Mucosa of rectum (tissue), 2 donors: ENCODE data around the gene PODXL2.
A peak's percentile ranks its signal among the peaks of the same experiment; 100 is the strongest.

Experiments used
- H3K27ac ChIP-seq, 2 donors: one replicate each; pipeline ENCODE4 v1.7.0; 2013; ENCODE audit warnings: inconsistent platforms in 2 of 2, low read depth in 2 of 2, low read length in 2 of 2
- H3K27me3 ChIP-seq, 2 donors: one replicate each; pipeline ENCODE4 v1.7.0; 2013; ENCODE audit warnings: low read length in 2 of 2; ENCODE audit not compliant: control insufficient read depth in 2 of 2, insufficient read depth in 2 of 2
- H3K36me3 ChIP-seq, 2 donors: one replicate each; pipeline ENCODE4 v1.7.0; 2013; ENCODE audit warnings: low read length in 2 of 2; ENCODE audit not compliant: control insufficient read depth in 2 of 2, insufficient read depth in 2 of 2
- H3K4me1 ChIP-seq, 2 donors: one replicate each; pipeline ENCODE4 v1.7.0; 2013; ENCODE audit warnings: low read length in 2 of 2, mild to moderate bottlenecking in 1 of 2; ENCODE audit not compliant: control insufficient read depth in 2 of 2, insufficient read depth in 2 of 2
- H3K4me3 ChIP-seq, 2 donors: one replicate each; pipeline ENCODE4 v1.7.0; 2013; ENCODE audit warnings: low read length in 2 of 2
- H3K9ac ChIP-seq, 2 donors: one replicate each; pipeline ENCODE4 v1.7.0; 2013; ENCODE audit warnings: low read length in 2 of 2, low read depth in 1 of 2, mild to moderate bottlenecking in 1 of 2
- H3K9me3 ChIP-seq, 2 donors: one replicate each; pipeline ENCODE4 v1.7.0; 2013; ENCODE audit warnings: low read length in 2 of 2; ENCODE audit not compliant: control insufficient read depth in 2 of 2
- donor health status: healthy.
- donor health status: Normal muscosa, but diverticular disease.

Gene PODXL2

DNA sequence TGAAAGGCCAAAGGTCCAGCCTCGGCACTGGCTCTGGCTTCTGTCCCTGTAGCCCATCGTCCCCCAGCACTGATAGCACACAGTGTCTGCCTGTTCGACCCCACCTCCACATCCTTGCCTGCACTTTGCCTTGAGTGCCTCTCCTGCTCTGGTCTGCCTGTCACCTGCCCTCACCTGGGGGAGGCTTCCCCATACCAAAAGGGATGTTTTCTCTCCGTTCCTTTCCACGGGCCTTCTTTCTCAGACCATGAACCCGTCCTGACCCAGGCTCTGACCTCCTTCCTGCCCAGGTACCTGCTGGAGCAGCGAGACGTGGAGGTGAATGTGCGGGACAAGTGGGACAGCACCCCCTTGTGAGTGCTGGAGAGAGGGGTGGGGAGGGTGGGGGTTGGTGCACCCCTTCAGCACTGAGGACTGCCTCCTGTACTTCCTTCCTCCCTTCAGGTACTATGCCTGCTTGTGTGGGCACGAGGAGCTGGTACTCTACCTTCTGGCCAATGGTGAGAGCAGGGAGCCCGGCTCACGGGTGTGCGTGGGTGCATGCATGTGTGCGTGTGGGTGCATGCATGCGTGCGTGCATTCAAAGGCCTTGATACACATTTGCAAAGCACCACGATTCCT is 45.2 kb downstream of the PODXL2 start:
- H3K27me3 ChIP-seq = no peaks in the 10 kb centered on the region
- H3K36me3 ChIP-seq = peaks cover 4 to 12% of the 10 kb centered on the region in 2 donors
- peaks cover 17% of the 10 kb centered on the region in 2 donors for H3K4me1 ChIP-seq
- peak overlapping the region in 1 of 2 donors; percentile 75 for H3K4me3 ChIP-seq
- H3K27ac ChIP-seq = no peak overlapping the region
- H3K9me3 ChIP-seq = no peaks in the 10 kb centered on the region
- peak overlapping the region; percentile 14 to 85 for H3K9ac ChIP-seq

DNA sequence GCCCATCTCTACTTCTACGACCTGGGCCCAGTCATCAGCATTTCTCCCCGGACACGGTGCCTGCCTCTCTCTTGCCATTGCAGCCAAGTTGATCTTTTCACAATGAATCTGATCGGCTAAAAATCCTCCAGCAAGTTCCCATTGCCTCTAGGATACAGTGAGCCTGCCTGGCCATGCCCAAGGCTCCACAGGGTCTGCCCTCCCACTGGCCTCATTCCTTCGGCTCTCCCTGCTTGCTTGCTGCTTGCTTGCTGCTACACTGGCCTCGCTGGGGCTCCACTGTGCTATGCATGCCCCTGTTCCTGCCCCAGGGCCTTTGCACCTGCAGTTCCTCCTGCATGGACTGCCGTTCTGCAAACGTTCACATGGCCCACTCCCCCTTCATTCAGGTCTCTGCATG is 45.8 kb downstream of the PODXL2 start:
- peaks cover 17% of the 10 kb centered on the region in 2 donors for H3K4me1 ChIP-seq
- H3K27me3 ChIP-seq = no peaks in the 10 kb centered on the region
- no peak overlapping the region for H3K9ac ChIP-seq
- H3K9me3 ChIP-seq = no peaks in the 10 kb centered on the region
- H3K36me3 ChIP-seq = peaks cover 4 to 12% of the 10 kb centered on the region in 2 donors
- H3K4me3 ChIP-seq = no peak overlapping the region
- H3K27ac ChIP-seq = no peak overlapping the region

DNA sequence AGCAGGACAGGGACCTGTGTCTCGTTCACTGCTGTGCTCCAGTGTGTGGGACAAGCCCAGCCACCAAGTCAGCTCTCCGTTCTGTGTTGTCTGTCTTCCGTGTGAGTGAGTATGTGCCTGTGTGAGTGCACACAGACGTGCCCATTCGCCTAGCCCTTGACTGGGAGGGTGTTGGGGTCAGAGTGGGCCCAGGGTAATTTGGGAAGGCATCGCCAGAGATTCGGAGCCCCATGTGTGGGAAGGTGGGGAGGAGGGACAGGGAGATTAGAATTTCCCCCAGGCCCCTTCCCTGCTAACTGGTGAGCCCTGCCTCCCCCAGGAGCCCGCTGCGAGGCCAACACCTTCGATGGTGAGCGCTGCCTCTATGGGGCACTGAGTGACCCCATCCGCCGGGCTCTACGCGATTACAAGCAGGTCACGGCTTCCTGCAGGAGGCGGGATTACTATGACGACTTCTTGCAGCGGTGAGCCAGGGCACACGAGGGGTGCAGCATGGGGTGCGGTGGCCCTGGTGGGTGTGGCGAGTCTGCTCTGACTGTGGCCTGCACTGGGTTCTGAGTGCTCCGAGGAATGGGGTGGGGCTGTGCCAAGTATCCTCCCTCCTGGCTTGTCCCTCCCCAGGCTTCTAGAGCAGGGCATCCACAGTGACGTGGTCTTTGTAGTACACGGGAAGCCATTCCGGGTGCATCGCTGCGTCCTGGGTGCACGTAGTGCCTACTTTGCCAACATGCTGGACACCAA is 46.8 kb downstream of the PODXL2 start:
- H3K27me3 ChIP-seq = no peaks in the 10 kb centered on the region
- peaks cover 4 to 12% of the 10 kb centered on the region in 2 donors for H3K36me3 ChIP-seq
- H3K4me3 ChIP-seq = no peak overlapping the region
- H3K27ac ChIP-seq = no peak overlapping the region
- H3K4me1 ChIP-seq = peaks cover 17% of the 10 kb centered on the region in 2 donors
- no peaks in the 10 kb centered on the region for H3K9me3 ChIP-seq
- H3K9ac ChIP-seq = no peak overlapping the region

DNA sequence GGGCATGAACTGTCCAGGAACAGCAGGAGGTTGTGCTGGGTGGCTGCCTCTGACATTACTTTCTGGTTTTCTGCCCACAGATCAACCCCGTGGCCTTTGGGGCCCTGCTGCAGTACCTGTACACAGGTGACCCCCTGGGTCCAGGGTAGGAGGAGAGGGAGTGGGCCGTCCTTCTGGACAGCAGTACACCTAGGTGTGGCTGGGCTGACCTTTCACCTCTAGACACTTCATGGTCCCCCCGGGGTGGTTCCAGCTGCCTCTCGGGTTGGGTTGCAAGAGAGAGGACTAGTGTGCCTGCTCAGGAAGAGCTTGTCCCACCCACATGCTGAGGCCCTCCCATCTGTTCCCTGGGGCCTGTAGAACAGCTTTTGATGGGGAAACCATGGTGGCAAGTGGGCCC is 47.5 kb downstream of the PODXL2 start:
- H3K9me3 ChIP-seq = no peaks in the 10 kb centered on the region
- H3K27me3 ChIP-seq = no peaks in the 10 kb centered on the region
- peaks cover 4 to 12% of the 10 kb centered on the region in 2 donors for H3K36me3 ChIP-seq
- no peak overlapping the region for H3K27ac ChIP-seq
- no peak overlapping the region for H3K4me3 ChIP-seq
- peaks cover 16 to 17% of the 10 kb centered on the region in 2 donors for H3K4me1 ChIP-seq
- no peak overlapping the region for H3K9ac ChIP-seq

DNA sequence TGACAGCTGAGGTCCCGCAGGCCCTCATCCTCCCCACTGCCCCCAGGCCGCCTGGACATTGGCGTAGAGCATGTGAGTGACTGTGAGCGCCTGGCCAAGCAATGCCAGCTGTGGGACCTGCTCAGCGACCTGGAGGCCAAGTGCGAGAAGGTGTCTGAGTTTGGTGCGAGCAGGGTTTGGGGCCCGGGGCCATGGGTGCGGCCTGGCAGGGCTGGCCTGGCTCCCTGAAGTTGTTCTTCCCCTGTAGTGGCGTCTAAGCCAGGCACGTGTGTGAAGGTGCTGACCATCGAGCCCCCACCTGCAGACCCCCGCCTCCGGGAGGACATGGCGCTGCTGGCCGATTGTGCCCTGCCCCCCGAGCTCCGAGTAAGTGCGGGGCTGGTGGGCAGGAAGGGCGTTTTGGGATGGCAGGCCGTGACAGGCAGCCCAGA is 48.0 kb downstream of the PODXL2 start:
- Histone ChIP-seq H3K9me3 (no peaks in the 10 kb centered on the region), H3K4me1 (peaks cover 12 to 13% of the 10 kb centered on the region in 2 donors), H3K36me3 (peaks cover 4 to 12% of the 10 kb centered on the region in 2 donors), H3K27me3 (no peaks in the 10 kb centered on the region), H3K4me3 (no peak overlapping the region), H3K9ac (no peak overlapping the region), H3K27ac (no peak overlapping the region)

DNA sequence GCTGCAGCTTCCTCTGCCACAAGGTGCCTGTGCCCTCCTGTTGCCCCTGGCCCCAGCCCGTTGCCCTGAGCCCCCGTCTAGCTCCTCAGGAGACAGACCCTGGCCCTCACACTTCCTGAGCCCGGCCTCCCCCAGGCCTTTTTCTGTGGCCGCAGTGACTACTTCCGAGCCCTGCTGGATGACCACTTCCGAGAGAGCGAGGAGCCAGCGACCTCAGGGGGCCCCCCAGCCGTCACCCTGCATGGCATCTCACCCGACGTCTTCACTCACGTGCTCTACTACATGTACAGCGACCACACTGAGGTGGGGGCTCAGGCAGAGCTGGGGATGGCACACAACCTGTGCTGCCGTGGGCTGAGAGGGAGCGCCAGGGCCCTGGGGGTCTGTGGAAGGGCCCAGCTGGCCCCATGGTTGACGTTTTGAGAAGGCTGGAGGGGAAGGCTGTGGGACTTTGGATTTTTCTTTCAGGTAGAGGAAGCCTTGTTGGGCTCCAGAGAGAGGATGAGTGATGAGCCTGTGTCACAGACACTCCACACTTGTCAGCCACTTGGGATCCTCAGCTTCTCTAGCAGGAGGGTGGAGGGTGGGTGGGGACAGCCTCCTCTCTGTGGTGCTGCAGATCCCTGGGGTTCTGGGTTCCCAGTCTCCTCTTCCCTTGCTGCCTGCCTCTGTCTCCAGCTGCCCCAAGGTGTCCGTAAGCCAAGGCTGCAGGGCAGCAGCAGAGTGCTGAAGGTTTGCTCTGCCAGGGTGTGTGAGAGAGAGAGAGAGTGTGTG is 48.7 kb downstream of the PODXL2 start:
- no peak overlapping the region for H3K27ac ChIP-seq
- H3K4me3 ChIP-seq = no peak overlapping the region
- H3K27me3 ChIP-seq = no peaks in the 10 kb centered on the region
- peaks cover 4 to 12% of the 10 kb centered on the region in 2 donors for H3K36me3 ChIP-seq
- no peak overlapping the region for H3K9ac ChIP-seq
- H3K9me3 ChIP-seq = no peaks in the 10 kb centered on the region
- H3K4me1 ChIP-seq = peaks cover 10 to 11% of the 10 kb centered on the region in 2 donors

DNA sequence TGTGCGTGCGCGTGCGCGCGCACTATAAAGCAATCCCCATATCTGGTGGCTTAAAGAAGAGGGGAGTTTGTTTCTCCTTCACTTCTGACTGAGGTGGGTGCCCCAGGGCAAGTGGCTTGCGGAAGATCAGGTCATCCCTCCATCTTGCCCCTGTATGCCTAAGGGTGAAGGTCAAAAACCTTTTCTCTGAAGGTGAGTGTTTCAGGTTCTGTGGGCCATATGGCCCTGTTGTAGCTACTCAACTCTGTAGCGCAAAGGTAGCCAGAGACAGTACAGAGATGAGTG is 49.3 kb downstream of the PODXL2 start:
- Histone ChIP-seq H3K27ac (no peak overlapping the region), H3K4me1 (peaks cover 9 to 10% of the 10 kb centered on the region in 2 donors), H3K9ac (no peak overlapping the region), H3K27me3 (no peaks in the 10 kb centered on the region), H3K4me3 (no peak overlapping the region), H3K9me3 (no peaks in the 10 kb centered on the region), H3K36me3 (peaks cover 4 to 12% of the 10 kb centered on the region in 2 donors)

DNA sequence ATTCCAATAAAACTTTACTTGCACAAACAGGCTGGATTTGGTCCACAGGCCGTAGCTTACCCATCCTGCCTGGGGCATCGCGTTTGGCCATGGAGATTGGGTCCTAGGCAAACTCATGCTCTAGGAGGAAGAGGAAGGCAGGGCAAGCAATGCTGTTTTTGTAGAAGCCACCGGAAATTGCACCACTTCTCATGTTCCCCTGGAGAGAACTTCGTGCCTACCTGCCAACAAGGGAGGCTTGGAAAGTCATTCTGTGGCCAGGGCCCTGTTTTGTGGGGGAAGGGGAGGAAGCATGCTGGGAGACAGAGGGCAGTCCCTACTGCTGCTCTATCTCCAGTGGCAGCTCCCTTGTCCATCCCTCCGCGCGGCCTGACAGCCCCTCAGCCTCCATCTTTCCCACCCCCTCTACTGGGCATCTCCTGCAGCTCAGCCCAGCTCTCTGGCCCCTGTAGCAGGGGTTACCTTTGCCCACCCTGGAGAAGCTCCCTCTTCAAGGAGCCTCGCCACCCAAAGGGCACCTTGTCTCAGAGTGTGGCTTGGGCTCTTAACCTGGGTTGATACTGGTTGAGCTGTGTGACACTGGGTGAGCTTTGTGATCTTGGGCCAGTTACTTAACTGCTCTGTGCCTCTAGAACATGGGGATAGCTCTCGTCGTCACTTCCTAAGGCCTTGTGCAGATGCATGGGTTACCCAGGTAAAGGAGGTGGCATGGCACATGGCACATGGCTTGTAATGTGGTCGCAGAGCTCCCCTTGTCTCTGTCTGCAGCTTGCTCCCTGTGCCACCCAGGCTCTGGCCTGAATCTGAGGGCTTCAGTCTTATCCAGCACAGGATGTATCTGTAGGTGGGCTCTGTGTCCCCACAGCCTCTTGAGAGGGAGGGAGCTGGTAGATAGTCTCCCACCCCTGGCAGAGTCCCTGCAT is 49.9 kb downstream of the PODXL2 start:
- Histone ChIP-seq H3K27me3 (no peaks in the 10 kb centered on the region), H3K9ac (no peak overlapping the region), H3K4me1 (peaks cover 3 to 6% of the 10 kb centered on the region in 2 donors), H3K4me3 (no peak overlapping the region), H3K9me3 (no peaks in the 10 kb centered on the region), H3K27ac (no peak overlapping the region), H3K36me3 (peaks cover 4 to 12% of the 10 kb centered on the region in 2 donors)

DNA sequence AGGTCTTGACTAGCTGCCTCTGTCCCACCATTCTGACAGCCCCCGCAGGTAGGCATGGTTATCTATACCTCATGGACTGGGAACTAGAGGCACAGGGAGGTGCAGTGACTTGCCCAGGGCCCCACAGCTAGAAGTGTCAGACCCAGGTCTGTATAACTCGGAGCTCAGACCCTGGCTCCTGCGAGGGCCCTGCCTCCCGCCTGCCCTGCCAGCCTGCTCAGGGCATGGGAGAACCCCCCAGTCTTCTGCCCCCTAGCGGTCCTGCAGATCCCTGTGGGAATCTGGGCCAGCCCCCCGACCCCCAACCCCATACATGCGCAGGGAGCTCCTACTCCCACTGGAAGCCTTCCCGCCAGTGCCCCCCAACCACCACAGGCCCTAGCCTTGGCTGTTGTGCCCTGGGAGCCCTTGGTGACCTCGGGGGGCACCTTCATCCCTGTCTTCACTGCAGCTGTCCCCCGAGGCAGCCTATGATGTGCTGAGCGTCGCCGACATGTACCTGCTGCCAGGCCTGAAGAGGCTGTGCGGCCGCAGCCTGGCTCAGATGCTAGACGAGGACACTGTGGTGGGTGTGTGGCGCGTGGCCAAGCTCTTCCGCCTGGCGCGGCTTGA is 50.7 kb downstream of the PODXL2 start:
- Histone ChIP-seq H3K9me3 (no peaks in the 10 kb centered on the region), H3K4me1 (peaks cover 0 to under 1% of the 10 kb centered on the region in 2 donors), H3K27me3 (no peaks in the 10 kb centered on the region), H3K27ac (no peak overlapping the region), H3K4me3 (no peak overlapping the region), H3K36me3 (peaks cover 4 to 12% of the 10 kb centered on the region in 2 donors), H3K9ac (no peak overlapping the region)
